K562 treated with DMSO at 1 percent for 48 hours (cell line): ENCODE measurements around the gene DCXR. TPM values are rescaled to one million over a fixed set of nuclear protein-coding genes. Genes with fewer than 3 reads are reported as not detected.

Experiments used
- total RNA-seq: library from RNA; unstranded; fragments of 300-600 nt; gene quantifications from 2 replicates; pipeline ENCODE4 v1.2.3, GENCODE V29; 2022; ENCODE audit warnings: low replicate concordance; ENCODE audit errors: extremely low read depth

Gene DCXR
- total RNA-seq, result not detected in 2 replicates

DNA sequence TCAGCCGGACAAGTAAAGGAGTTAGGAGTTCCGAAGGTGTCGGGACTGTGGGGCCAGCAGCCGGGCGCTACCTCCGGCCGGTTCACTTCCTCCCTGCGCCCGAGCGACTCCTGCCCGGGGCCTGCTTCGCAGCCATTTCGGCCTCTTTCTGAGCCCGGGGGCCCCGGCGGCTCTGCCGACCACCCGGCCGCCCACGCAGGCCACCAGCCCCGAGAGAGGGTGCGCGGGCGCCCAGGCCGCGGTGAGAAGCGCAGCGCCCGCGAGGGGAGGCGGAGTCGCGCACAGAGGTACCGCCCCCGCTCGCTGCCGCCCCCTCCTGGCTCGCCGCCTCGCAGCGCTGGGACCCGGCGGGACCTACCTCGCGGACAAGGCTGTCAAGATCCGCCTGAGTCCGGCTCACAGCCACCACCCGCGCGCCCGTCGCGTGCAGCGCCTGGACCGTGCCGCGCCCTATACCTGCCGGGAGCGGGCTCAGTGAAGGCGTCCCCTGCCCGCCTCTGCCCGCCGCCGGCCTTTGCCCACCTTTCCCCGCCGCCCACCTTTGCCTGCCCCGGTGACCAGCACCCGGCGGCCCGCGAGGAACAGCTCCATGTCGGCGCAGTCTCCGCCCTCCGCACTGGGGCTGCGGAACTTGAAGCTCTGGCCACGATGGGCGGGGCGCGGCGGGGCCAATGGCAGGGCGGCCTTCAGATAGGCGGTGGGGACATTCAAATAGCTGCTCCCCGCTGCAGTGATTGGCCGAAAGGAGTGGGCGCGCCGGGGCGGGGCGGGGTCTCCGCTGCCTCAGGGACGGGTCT is at the start of gene DCXR:
Gene DCXR (minus strand): TSS at position 606 of the 797 bp plus-strand sequence. CDS start 15 bp downstream, at position 591.

GRCh38 chr17:82065638-82066303 is 28.3 kb upstream of the DCXR start, which contains the start of gene DUS1L:
TSS of gene DUS1L (minus strand) at chr17:82065804. CDS start at chr17:82065059, 745 bp downstream.

DNA sequence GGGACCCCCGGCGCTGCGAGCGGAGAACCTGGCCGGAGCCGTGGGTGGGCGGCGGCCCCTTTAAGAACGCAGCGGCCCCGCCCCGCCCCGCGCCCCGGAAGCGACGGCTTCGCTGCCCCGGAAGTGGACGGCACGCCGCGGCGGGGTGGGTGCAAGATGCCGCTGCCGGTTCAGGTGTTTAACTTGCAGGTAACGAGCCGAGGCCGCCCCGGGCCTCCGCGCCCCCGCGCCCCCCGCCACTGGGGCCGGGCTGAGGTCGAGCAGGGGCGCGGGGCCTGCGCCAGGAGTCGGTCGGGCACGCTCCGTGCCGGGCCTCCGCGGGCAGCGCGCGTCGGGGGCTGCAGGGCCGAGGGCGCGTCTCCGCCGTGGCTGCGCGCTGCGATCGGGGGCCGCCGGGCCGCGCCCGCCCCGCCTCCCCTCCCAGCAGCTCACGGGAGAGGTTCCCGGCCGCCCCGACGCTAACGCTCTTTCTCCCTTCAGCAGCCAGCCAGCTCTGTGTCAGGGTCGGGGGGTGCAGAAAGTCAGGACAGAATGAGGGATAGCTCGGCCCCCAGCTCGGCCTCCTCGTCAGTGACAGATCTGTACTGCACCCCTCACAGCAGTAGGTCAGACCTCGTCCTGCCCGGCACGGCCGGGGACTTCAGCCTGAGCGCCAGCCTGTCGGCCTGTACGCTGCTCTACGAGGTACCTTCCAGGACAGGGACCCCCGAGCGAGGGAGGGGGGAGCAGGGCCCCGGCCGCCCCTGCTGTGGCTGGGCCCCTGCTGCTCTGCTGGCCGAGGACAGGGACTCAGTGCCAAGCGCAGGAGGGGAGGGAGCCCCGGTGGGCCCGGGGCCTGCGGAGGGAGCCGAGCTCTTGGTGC is 14.5 kb upstream of the DCXR start, which contains the start of the genes GPS1 and RFNG:
Gene GPS1 (plus strand): TSS at position 123 of the 862 bp plus-strand sequence. CDS start 34 bp downstream, at position 157.
Gene RFNG (minus strand): TSS at position 36 of the 862 bp plus-strand sequence. CDS start 45 bp downstream, outside the sequence.

DNA sequence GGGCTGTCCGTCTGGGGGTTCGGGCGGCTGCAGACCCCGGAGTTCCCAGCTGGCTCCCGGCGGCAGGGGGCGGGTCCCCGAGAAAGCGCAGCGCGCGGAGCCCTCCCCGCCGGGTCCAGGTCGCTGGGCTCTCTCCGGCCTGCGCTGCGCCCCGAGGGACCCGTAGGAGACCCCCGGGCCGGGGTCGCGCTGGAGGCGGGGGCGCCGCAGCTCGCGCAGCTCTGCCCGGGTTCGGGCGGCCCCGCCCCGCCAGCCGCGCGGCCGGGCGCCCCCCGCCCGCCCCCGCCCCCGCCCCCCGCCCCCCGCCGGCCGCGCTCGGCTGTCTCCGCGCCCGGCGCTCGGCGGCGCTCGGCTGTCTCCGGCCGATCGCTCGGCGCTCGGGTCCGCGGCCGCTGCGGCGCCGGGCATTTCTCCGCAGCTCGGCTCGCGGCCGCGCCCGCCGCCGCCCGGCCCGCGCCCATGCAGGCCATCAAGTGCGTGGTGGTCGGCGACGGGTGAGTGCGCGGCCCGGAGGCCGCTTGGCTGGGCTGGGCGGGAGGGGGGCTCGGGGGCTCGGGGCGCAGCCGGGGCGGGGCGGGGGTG is 6.1 kb downstream of the DCXR start, which contains the start of gene RAC3:
Gene RAC3 (plus strand): TSS at position 376 of the 582 bp plus-strand sequence. CDS start 84 bp downstream, at position 460.

GRCh38 chr17:82022981-82023446 is 14.5 kb downstream of the DCXR start, which contains the start of gene LRRC45:
TSS of gene LRRC45 (plus strand) at chr17:82023305. CDS start at chr17:82023644, 339 bp downstream.

GRCh38 chr17:82022310-82022980 is 15.1 kb downstream of the DCXR start, which contains the start of gene CENPX:
TSS of gene CENPX (minus strand) at chr17:82022878. CDS start at chr17:82022861, 17 bp downstream.

Other genes starting within 250 kb of the DCXR start
- not detected in 2 replicates for gene GCGR, start 233.5 kb downstream of the DCXR start, total RNA-seq
- not detected in 2 replicates for gene MCRIP1, start 204.4 kb downstream of the DCXR start, total RNA-seq
- not detected in 2 replicates for gene PPP1R27, start 202.6 kb downstream of the DCXR start, total RNA-seq
- 1,566 TPM in 1 of 2 replicates, not detected in the other for gene P4HB, start 177.2 kb downstream of the DCXR start, total RNA-seq
- gene ARHGDIA, start 166.4 kb downstream of the DCXR start, total RNA-seq, result 847 TPM in 1 of 2 replicates, not detected in the other
- not detected in 2 replicates for gene ALYREF, start 146.1 kb downstream of the DCXR start, total RNA-seq
- gene ANAPC11, start 146.0 kb downstream of the DCXR start, total RNA-seq, result 1,946 TPM in 1 of 2 replicates, not detected in the other
- gene NPB, start 135.5 kb downstream of the DCXR start, total RNA-seq, result not detected in 2 replicates
- not detected in 2 replicates for gene PCYT2, start 126.3 kb downstream of the DCXR start, total RNA-seq
- not detected in 2 replicates for gene SIRT7, start 119.5 kb downstream of the DCXR start, total RNA-seq
- gene MAFG, start 110.0 kb downstream of the DCXR start, total RNA-seq, result not detected in 2 replicates
- gene PYCR1, start 100.4 kb downstream of the DCXR start, total RNA-seq, result not detected in 2 replicates
- not detected in 2 replicates for gene MYADML2, start 90.5 kb downstream of the DCXR start, total RNA-seq
- not detected in 2 replicates for gene NOTUM, start 76.5 kb downstream of the DCXR start, total RNA-seq
- not detected in 2 replicates for gene ASPSCR1, start 60.1 kb downstream of the DCXR start, total RNA-seq
- not detected in 2 replicates for gene CENPX, start 14.8 kb downstream of the DCXR start, total RNA-seq
- gene LRRC45, start 14.4 kb downstream of the DCXR start, total RNA-seq, result not detected in 2 replicates
- not detected in 2 replicates for gene RAC3, start 6.0 kb downstream of the DCXR start, total RNA-seq
- not detected in 2 replicates for gene RFNG, start 14.1 kb upstream of the DCXR start, total RNA-seq
- 331 TPM in 1 of 2 replicates, not detected in the other for gene GPS1, start 14.2 kb upstream of the DCXR start, total RNA-seq
- gene DUS1L, start 28.1 kb upstream of the DCXR start, total RNA-seq, result not detected in 2 replicates
- 80.4 TPM in 1 of 2 replicates, not detected in the other for gene FASN, start 60.5 kb upstream of the DCXR start, total RNA-seq
- not detected in 2 replicates for gene CCDC57, start 175.1 kb upstream of the DCXR start, total RNA-seq
- not detected in 2 replicates for gene SLC16A3, start 191.3 kb upstream of the DCXR start, total RNA-seq
- gene CSNK1D, start 236.0 kb upstream of the DCXR start, total RNA-seq, result 111 TPM in 1 of 2 replicates, not detected in the other